ENCODE data around the gene TBC1D9B. TPM values are rescaled to one million over a fixed set of nuclear protein-coding genes. Genes with fewer than 3 reads are reported as not detected.

Gene TBC1D9B
- total RNA-seq, 1 donor from 2014 or later, result 32.9 TPM

DNA sequence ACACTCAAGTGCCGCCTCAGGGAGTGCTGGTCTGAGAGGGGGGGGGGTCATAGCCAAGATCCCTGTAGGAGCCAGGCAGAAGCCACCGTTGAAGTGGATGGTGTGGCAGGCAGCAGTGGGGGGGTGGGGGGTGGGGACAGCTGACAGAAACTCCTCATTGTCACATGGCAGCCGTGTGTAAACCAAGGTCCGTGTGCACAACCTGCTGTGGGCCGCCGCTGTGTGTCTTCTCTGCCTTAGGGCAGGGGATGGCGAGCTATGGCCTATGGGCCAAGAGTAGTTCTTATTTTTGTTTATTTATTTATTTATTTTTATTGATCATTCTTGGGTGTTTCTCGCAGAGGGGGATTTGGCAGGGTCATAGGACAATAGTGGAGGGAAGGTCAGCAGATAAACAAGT is 73.6 kb downstream of the TBC1D9B start:
- Histone ChIP-seq H3K4me1 (ENCODE audit: control insufficient read depth in 3 of 3, insufficient read depth in 3 of 3, low read length in 3 of 3) (peaks cover 3 to 52% (median 36%) of the 10 kb centered on the region in 3 donors), H3K9ac (ENCODE audit: low read depth in 1 of 3, low read length in 3 of 3) (no peak overlapping the region), H3K27ac (ENCODE audit: low read depth, low read length) (no peak overlapping the region), H3K4me3 (ENCODE audit: low read length in 3 of 3) (no peak overlapping the region), H3K9me3 (ENCODE audit: control insufficient read depth in 3 of 3, low read length in 3 of 3) (no peaks in the 10 kb centered on the region), H3K27me3 (ENCODE audit: control insufficient read depth in 3 of 3, insufficient read depth in 3 of 3, low read length in 3 of 3) (no peaks in the 10 kb centered on the region), H3K36me3 (ENCODE audit: control insufficient read depth in 3 of 3, insufficient read depth in 3 of 3, low read length in 3 of 3) (peaks cover 67 to 76% (median 70%) of the 10 kb centered on the region in 3 donors)

DNA sequence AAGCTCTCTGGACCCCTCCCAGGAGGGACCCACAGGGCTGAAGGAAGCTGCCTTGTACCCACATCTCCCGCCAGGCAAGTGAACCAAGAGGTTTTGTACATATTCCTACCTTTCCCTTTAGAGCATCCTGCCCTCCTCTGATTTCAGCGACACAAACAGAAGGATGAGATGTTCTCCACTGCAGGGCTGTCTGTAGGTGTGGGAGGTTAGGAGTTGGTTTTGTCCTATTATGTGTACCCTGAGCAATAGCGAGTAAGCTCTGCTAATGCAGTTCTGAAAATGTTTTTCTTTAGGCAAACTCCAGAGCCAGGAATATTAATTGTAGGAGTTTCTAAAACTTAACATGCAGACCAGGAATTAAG is 74.0 kb downstream of the TBC1D9B start:
- peaks cover 72 to 80% (median 74%) of the 10 kb centered on the region in 3 donors for H3K36me3 ChIP-seq (ENCODE audit: control insufficient read depth in 3 of 3, insufficient read depth in 3 of 3, low read length in 3 of 3)
- H3K9ac ChIP-seq (ENCODE audit: low read depth in 1 of 3, low read length in 3 of 3), result no peak overlapping the region
- peaks cover 2 to 52% (median 37%) of the 10 kb centered on the region in 3 donors for H3K4me1 ChIP-seq (ENCODE audit: control insufficient read depth in 3 of 3, insufficient read depth in 3 of 3, low read length in 3 of 3)
- H3K27me3 ChIP-seq (ENCODE audit: control insufficient read depth in 3 of 3, insufficient read depth in 3 of 3, low read length in 3 of 3), result no peaks in the 10 kb centered on the region
- H3K4me3 ChIP-seq (ENCODE audit: low read length in 3 of 3), result no peak overlapping the region
- H3K27ac ChIP-seq (ENCODE audit: low read depth, low read length), result no peak overlapping the region
- no peaks in the 10 kb centered on the region for H3K9me3 ChIP-seq (ENCODE audit: control insufficient read depth in 3 of 3, low read length in 3 of 3)

DNA sequence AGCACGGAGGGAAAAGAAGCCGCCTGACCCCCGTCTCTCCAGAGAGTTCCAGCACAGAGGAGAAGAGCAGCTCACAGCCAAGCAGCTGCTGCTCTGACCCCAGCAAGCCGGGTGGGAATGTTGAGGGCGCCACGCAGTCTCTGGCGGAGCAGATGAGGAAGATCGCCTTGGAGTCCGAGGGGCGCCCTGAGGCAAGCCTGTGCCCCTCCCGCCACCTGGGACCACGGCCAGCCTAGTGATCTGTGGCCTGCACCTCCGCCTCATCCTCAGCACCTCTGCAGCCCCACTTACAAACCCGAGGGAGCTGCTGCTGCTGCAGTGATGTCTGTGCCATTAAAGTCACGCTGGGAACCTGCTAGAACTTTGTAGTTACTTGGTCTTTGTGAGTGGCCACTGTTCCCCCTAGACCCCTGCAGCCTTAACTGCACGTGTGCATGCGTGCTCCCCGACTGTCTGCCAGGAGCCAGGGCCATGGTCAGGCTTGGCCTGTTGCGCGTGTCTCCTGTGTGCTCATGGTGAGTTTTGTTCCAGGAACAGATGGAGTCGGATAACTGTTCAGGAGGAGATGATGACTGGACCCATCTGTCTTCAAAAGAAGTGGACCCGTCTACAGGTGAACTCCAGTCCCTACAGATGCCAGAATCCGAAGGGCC is 74.5 kb downstream of the TBC1D9B start:
- Histone ChIP-seq H3K4me1 (ENCODE audit: control insufficient read depth in 3 of 3, insufficient read depth in 3 of 3, low read length in 3 of 3) (peaks cover 2 to 46% (median 35%) of the 10 kb centered on the region in 3 donors), H3K9me3 (ENCODE audit: control insufficient read depth in 3 of 3, low read length in 3 of 3) (no peaks in the 10 kb centered on the region), H3K36me3 (ENCODE audit: control insufficient read depth in 3 of 3, insufficient read depth in 3 of 3, low read length in 3 of 3) (peaks cover 73 to 78% (median 75%) of the 10 kb centered on the region in 3 donors), H3K9ac (ENCODE audit: low read depth in 1 of 3, low read length in 3 of 3) (peak overlapping the region in 1 of 3 donors; percentile 57), H3K4me3 (ENCODE audit: low read length in 3 of 3) (no peak overlapping the region), H3K27ac (ENCODE audit: low read depth, low read length) (no peak overlapping the region), H3K27me3 (ENCODE audit: control insufficient read depth in 3 of 3, insufficient read depth in 3 of 3, low read length in 3 of 3) (no peaks in the 10 kb centered on the region)

DNA sequence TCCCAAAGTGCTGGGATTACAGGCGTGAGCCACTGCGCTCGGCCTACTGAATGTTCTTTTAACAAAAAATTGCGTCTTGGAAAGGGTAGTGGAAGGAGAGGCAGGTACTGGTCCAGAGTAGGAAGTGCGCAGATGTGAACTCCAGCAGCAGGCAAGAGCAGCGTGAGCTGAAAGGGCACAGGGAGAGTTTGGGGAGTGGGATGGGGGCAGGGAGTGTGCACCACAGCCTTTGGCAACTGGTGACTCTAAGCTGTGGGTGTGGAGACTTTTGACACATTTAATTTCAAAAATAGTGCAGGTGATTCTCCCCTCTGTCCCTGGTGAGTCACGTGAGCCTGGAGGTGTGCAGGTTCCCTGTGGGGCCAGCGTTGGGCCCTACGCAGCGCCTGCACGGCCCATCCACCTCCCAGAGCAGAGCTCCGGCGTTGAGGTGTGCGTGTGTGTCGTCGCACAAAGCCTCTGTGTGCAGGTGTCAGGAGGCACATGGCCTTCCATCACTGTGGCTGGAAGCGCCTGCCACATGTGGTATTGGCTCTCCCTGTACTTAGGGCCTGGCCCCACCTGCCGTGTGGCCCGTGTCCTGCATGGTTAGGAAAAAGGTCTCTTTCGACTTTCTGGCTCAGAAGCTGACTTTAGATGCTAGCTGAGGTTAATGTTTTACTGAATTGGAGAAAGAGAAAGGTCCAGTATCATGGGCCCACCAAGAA is 75.5 kb downstream of the TBC1D9B start:
- peak overlapping the region; percentile 25 for H3K27ac ChIP-seq (ENCODE audit: low read depth, low read length)
- no peaks in the 10 kb centered on the region for H3K27me3 ChIP-seq (ENCODE audit: control insufficient read depth in 3 of 3, insufficient read depth in 3 of 3, low read length in 3 of 3)
- H3K9me3 ChIP-seq (ENCODE audit: control insufficient read depth in 3 of 3, low read length in 3 of 3), result no peaks in the 10 kb centered on the region
- no peak overlapping the region for H3K4me3 ChIP-seq (ENCODE audit: low read length in 3 of 3)
- H3K4me1 ChIP-seq (ENCODE audit: control insufficient read depth in 3 of 3, insufficient read depth in 3 of 3, low read length in 3 of 3), result peaks cover 2 to 41% (median 30%) of the 10 kb centered on the region in 3 donors
- H3K9ac ChIP-seq (ENCODE audit: low read depth in 1 of 3, low read length in 3 of 3), result peak overlapping the region in 1 of 3 donors; percentile 16
- peaks cover 70 to 76% (median 73%) of the 10 kb centered on the region in 3 donors for H3K36me3 ChIP-seq (ENCODE audit: control insufficient read depth in 3 of 3, insufficient read depth in 3 of 3, low read length in 3 of 3)

DNA sequence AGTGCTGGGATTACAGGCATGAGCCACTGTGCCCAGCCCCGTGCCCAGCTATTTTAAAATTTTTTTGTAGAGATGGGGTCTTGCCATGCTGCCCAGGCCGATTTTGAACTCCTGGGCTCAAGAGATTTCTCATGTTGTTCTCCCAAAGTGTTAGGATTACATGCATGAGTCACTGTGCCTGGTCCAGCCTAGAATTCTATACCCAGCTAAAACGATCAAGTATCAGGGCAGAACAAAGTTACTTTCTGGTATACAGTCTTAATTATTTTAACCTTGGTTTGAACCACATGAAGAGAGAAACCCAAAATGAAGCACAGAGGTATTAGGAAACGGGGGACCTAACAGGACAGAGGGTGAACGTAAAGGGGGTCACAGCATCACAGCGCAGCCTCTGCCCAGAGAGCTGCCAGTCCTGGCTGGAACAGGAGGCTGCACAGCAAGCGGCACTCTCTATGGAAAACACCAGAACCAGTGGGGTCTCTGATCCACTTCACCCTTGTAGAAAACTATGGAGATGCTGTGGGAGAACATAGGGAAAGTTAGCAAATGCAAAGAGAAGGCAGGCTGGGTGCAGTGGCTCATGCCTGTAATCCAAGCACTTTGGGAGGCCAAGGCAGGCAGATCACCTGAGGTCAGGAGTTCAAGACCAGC is 76.8 kb downstream of the TBC1D9B start:
- peaks cover 2 to 34% (median 21%) of the 10 kb centered on the region in 3 donors for H3K4me1 ChIP-seq (ENCODE audit: control insufficient read depth in 3 of 3, insufficient read depth in 3 of 3, low read length in 3 of 3)
- H3K4me3 ChIP-seq (ENCODE audit: low read length in 3 of 3), result no peak overlapping the region
- H3K27ac ChIP-seq (ENCODE audit: low read depth, low read length), result no peak overlapping the region
- no peaks in the 10 kb centered on the region for H3K9me3 ChIP-seq (ENCODE audit: control insufficient read depth in 3 of 3, low read length in 3 of 3)
- no peak overlapping the region for H3K9ac ChIP-seq (ENCODE audit: low read depth in 1 of 3, low read length in 3 of 3)
- H3K36me3 ChIP-seq (ENCODE audit: control insufficient read depth in 3 of 3, insufficient read depth in 3 of 3, low read length in 3 of 3), result peaks cover 67 to 70% (median 68%) of the 10 kb centered on the region in 3 donors
- H3K27me3 ChIP-seq (ENCODE audit: control insufficient read depth in 3 of 3, insufficient read depth in 3 of 3, low read length in 3 of 3), result no peaks in the 10 kb centered on the region

DNA sequence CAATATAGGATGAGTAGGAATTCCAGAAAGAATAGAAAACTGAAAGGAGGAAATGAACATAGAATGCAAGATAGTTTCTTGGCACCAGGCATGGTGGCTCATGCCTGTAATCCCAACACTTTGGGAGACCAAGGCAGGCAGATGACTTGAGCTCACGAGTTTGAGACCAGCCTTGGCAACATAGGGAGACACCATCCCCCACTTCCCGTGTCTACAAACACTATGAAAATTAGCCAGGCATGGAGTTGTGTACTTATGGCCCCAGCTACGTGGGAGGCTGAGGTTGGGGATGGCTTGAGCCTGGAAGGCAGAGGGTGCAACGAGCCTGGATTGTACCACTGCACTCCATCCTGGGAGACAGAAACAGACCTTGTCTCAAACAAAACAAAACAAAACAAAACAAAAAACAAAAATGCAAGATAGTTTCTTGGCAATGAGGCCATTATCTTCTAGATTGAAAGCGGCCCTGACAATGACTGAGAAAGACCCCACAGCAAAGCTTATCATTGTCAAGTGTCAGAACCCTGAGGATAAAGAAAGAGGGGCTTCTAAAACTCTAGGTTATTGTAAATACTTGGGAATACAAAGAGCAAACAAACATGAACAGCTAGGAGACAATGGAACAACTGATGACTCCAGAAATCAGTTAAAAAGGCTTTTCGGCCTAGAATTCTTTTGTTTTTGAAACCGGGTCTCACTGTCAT is 77.8 kb downstream of the TBC1D9B start:
- H3K9me3 ChIP-seq (ENCODE audit: control insufficient read depth in 3 of 3, low read length in 3 of 3), result no peaks in the 10 kb centered on the region
- H3K9ac ChIP-seq (ENCODE audit: low read depth in 1 of 3, low read length in 3 of 3), result no peak overlapping the region
- H3K4me1 ChIP-seq (ENCODE audit: control insufficient read depth in 3 of 3, insufficient read depth in 3 of 3, low read length in 3 of 3), result peaks cover 6 to 44% (median 29%) of the 10 kb centered on the region in 3 donors
- H3K36me3 ChIP-seq (ENCODE audit: control insufficient read depth in 3 of 3, insufficient read depth in 3 of 3, low read length in 3 of 3), result peaks cover 76 to 78% (median 78%) of the 10 kb centered on the region in 3 donors
- no peak overlapping the region for H3K27ac ChIP-seq (ENCODE audit: low read depth, low read length)
- H3K4me3 ChIP-seq (ENCODE audit: low read length in 3 of 3), result no peak overlapping the region
- H3K27me3 ChIP-seq (ENCODE audit: control insufficient read depth in 3 of 3, insufficient read depth in 3 of 3, low read length in 3 of 3), result no peaks in the 10 kb centered on the region

DNA sequence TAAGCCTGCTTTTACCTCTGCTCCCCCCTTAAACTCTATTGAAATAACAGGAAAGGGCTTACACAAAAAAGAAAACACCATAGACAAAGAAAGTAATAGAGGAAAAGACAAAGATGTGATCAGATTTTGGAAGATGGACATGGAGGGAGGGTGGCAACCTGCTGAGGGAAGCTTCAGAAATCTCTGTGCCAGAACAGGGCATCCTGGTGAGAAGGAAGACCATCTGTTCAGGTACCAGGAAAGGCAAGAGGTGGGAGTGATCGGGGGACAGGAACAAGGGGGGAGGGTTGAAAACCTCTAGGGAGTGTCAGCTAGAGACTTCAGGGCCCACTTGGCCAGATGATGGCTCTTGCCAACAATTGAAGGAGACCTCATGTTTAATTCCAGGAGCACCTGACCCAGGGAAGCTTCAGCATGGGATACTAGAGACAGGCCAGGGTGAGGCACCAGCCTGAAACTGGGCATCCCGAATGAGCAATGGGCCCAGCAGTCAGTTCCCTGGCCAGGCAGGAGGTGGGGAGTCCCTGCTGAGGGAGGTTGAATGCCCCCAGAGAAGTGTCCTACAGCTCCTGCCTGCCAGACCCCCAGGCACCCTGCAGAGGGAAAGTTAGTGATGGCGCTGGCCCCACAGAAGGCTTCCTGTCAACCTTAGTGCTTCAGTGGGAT is 78.8 kb downstream of the TBC1D9B start:
- Histone ChIP-seq H3K9ac (ENCODE audit: low read depth in 1 of 3, low read length in 3 of 3) (peak overlapping the region in 2 of 3 donors; percentile 45 to 57), H3K4me1 (ENCODE audit: control insufficient read depth in 3 of 3, insufficient read depth in 3 of 3, low read length in 3 of 3) (peaks cover 16 to 54% (median 38%) of the 10 kb centered on the region in 3 donors), H3K36me3 (ENCODE audit: control insufficient read depth in 3 of 3, insufficient read depth in 3 of 3, low read length in 3 of 3) (peaks cover 83 to 85% (median 84%) of the 10 kb centered on the region in 3 donors), H3K27ac (ENCODE audit: low read depth, low read length) (no peak overlapping the region), H3K27me3 (ENCODE audit: control insufficient read depth in 3 of 3, insufficient read depth in 3 of 3, low read length in 3 of 3) (no peaks in the 10 kb centered on the region), H3K4me3 (ENCODE audit: low read length in 3 of 3) (no peak overlapping the region), H3K9me3 (ENCODE audit: control insufficient read depth in 3 of 3, low read length in 3 of 3) (no peaks in the 10 kb centered on the region)

DNA sequence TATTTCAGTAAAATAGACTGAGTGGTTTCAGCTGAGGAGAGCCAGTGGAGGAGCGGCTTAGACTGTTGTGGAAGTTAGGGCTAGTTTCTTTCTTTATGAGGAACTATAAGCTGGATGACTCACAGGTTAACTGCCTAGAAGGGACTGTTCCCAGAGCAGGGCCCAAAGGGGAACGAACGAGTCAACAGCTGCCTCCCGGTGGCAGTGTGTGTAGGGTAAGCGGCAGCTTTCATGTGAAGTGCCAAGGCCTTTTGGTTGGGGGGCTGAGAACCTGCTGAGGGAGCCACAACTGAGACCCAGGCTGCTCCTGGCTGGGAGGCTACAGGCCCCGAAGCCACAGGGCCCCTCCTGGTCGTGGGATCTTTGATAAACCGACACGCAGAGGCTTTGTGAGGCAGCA is 80.0 kb downstream of the TBC1D9B start:
- Histone ChIP-seq H3K4me1 (ENCODE audit: control insufficient read depth in 3 of 3, insufficient read depth in 3 of 3, low read length in 3 of 3) (peaks cover 27 to 58% (median 44%) of the 10 kb centered on the region in 3 donors), H3K9ac (ENCODE audit: low read depth in 1 of 3, low read length in 3 of 3) (peak overlapping the region in 1 of 3 donors; percentile 54), H3K27me3 (ENCODE audit: control insufficient read depth in 3 of 3, insufficient read depth in 3 of 3, low read length in 3 of 3) (no peaks in the 10 kb centered on the region), H3K27ac (ENCODE audit: low read depth, low read length) (peak overlapping the region; percentile 46), H3K4me3 (ENCODE audit: low read length in 3 of 3) (no peak overlapping the region), H3K36me3 (ENCODE audit: control insufficient read depth in 3 of 3, insufficient read depth in 3 of 3, low read length in 3 of 3) (peaks cover 80 to 84% (median 82%) of the 10 kb centered on the region in 3 donors), H3K9me3 (ENCODE audit: control insufficient read depth in 3 of 3, low read length in 3 of 3) (no peaks in the 10 kb centered on the region)

DNA sequence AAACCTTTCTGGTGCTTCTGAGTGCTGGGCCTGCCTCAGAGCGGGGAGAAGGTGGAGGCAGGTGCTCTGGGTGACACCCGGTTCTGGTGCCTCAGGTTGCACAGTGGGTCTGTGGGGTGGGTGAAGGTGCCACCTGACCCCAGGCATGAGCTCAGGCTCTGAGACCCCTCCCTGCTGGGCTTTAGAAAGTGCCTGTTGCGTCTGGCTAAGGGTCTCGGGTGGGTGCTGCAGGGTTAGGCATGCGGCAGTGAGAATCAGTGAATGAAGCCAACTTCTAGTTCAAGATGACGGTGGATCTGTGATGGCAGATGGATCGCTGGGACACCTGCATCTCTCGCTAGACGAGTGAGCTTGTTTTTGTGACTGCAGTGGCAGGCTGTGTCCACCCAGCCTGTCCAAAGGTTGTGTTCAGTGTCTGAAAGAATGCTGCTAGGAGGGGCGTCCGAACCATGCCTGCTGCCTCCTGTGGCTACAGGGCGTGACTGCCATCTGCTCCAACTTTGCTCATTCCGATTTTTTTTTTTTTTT is 82.0 kb downstream of the TBC1D9B start:
- H3K9me3 ChIP-seq (ENCODE audit: control insufficient read depth in 3 of 3, low read length in 3 of 3), result no peaks in the 10 kb centered on the region
- peak overlapping the region in 1 of 3 donors; percentile 40 for H3K9ac ChIP-seq (ENCODE audit: low read depth in 1 of 3, low read length in 3 of 3)
- no peaks in the 10 kb centered on the region for H3K27me3 ChIP-seq (ENCODE audit: control insufficient read depth in 3 of 3, insufficient read depth in 3 of 3, low read length in 3 of 3)
- H3K27ac ChIP-seq (ENCODE audit: low read depth, low read length), result no peak overlapping the region
- peaks cover 34 to 58% (median 49%) of the 10 kb centered on the region in 3 donors for H3K4me1 ChIP-seq (ENCODE audit: control insufficient read depth in 3 of 3, insufficient read depth in 3 of 3, low read length in 3 of 3)
- H3K4me3 ChIP-seq (ENCODE audit: low read length in 3 of 3), result no peak overlapping the region
- peaks cover 73 to 79% (median 74%) of the 10 kb centered on the region in 3 donors for H3K36me3 ChIP-seq (ENCODE audit: control insufficient read depth in 3 of 3, insufficient read depth in 3 of 3, low read length in 3 of 3)
